ENCODE measurements around the gene NDRG4.

NDRG4 gene

GRCh38 chr16:58495521-58496331, 4.2 kb upstream of the NDRG4 start:
- DNase-seq = no peak

- no peak for DNase-seq
Observed at GRCh38 chr16:58497468-58497867, 2.5 kb upstream of the NDRG4 start.

GRCh38 chr16:58497935-58498334, 2.0 kb upstream of the NDRG4 start:
- DNase-seq = no peak

- no peak for DNase-seq
Observed at GRCh38 chr16:58498341-58499091, 1.4 kb upstream of the NDRG4 start.

GRCh38 chr16:58499092-58499511, 841 bp upstream of the NDRG4 start:
- DNase-seq = no peak

- no peak for DNase-seq
Observed at GRCh38 chr16:58500430-58501241, 693 bp downstream of the NDRG4 start.

DNA sequence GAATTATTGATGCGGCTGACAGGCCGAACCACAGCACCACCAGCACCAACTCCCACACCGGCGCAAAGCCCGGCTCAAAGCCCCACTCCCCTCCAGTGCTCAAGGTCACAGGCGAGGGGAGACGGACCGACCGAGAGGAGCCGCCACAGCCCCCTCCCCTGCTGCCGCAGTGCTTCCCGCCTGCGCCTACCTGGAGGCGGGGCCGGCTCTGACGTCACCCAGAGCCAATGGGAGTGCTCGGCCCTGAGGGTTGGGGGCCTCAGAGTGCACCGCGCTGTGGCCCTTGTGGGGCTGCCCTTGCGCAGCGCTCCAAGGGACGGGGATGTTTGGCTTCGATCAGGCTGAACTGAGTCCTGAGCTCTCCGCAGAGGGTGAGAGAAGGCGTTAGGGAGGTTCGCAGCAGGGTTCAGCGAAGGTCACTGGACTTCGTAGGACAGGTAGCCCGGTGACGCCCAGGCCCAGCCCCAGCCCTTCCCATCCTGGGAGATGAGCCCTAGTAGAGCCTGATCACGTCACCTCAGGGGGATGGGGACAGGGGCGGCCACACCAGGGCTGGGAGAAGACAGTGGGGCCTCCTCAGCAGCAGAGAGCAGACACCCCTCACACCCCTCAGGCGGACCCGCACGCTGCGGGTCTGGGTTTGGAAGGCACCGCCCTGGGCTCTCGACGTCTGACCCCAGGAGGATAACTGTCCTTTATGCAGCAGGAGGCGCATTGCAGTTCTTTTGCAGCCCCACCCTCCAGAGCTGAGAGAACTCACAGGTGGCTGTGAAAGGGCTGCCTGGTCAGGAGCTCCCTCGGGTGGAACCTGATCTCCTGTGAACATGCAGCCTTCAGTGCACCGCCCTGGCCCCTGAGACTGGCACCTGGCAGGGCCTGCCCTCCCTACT, 1.5 kb downstream of the NDRG4 start:
- DNase-seq = no peak

GRCh38 chr16:58502217-58502921, 2.4 kb downstream of the NDRG4 start:
- DNase-seq = no peak

DNA sequence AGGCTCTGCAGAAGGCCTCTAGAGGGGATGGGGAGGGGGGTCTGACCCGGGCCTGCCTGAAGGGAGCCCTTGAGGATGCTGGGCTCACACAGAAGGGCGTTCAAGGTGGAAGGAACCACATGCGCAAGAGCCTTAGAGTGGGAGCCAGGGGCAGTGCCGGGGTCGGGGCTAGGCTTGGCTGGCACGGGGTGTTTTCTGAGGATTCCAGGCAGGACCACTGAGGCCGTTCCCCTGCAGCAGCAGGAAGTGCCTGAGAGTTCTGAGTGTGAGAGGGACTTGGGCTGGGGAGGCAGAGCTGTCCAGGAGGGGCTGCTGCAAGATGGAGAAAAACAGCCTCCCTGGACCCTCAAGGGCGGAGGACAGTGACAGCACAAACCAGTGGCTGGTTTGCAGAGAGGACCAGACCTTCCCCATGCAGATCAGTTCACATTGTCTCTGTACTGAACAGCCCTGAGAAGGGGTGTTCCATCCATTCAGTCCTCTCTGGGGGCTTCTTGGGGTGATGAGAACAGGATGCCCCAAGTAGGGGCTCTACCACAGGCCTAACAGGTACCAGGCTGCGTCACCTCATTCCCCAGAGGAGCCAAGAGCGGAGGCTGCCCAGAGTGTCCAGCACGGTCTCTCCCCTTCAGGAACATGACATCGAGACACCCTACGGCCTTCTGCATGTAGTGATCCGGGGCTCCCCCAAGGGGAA, 3.4 kb downstream of the NDRG4 start:
- no peak for DNase-seq

DNA sequence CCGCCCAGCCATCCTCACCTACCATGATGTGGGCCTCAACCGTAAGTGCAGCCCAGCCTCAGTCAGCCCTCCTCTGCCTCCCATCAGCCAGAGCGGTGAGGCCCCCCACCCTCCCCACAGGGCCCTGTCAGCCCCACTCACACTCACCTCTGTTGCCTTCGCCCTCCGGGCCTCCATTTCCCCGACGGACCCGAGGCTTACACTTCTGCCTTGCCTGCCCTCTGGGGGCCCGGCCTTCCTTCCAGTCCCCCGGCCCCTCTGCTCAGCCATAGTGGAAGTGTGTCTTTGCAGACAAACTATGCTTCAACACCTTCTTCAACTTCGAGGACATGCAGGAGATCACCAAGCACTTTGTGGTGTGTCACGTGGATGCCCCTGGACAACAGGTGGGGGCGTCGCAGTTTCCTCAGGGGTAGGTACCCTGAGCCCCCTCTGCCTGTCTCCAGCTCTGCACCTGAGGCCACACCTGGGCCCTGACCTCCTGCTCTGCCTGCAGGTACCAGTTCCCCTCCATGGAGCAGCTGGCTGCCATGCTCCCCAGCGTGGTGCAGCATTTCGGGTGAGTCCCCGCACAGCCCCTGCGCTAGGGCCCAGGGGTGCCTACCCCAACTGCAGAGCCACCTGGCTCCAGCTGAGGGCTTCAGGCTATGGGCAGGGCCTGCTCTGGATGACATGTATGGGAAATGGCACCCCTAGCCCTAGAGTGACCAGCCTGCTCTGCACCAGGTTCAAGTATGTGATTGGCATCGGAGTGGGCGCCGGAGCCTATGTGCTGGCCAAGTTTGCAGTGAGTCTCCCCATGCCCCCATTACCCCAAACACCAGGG, 4.1 kb downstream of the NDRG4 start:
- DNase-seq = no peak

DNA sequence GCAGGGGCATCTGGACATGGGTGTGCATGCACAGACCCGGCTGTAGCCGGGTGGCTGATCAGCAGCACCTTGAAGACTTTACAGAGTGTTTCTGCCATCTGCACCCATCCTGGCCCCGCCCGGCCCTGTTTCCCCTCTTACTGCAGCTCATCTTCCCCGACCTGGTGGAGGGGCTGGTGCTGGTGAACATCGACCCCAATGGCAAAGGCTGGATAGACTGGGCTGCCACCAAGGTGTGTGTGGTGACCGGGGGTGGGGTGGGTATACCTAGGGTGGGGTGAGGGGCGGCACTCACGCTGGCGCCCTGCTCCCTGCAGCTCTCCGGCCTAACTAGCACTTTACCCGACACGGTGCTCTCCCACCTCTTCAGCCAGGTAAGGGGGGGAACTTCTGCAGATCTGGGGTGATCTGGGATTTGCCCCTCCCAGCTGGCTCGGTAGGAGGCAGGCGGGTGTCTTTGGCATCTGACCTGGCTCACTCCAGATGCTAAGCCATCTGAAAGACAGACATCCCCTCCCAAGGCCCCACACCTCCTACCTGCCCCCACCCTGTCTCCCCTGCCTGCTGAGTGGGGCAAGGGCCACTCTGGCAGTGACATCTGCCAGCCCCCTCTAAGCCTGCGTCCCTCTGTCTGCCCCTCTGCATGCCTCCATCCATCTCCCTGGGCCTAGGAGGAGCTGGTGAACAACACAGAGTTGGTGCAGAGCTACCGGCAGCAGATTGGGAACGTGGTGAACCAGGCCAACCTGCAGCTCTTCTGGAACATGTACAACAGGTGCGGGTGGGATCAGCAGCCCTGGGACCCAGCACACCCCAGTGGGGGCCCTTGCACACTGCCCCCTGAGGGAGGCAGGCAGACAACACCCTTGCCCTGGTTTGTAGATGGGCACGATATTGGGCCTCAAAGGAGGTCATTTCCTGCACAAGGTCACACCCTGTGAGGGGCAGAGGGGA, 6.6 kb downstream of the NDRG4 start:
- no peak for DNase-seq

DNA sequence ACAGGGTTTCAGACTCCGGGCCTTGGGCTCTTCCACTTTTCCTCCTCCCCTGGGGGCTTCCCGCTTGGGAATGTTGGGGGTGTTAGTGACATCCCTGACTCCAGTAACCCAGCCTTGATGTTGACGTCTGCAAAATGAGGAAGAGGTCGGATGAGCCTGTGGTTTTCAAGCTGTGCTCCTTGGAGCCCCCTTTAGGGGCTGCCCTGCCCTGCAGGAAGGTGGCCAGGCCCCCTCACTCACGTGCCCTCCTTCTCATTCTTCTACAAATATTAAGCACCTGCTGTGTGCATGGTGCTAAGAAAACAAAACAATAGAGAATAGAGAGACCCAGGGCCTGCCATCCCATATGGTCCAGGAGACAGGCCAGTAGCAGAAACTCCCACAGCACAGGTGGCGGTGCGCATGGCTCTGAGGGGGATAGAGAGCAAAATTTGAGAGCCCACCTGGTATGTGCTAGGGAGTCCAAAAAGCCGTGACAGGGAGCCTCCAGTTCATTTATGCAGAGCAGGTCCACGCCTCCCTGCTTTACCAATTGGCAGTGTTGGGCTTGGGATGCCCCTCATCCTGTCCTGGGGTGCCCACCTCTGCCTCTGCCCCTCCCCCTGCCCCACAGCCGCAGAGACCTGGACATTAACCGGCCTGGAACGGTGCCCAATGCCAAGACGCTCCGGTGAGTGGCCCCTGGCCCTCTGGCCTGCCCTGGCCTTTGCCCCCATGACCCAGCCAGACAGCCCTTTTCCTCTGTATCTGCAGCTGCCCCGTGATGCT, 7.4 kb downstream of the NDRG4 start:
- no peak for DNase-seq

GRCh38 chr16:58507963-58508670, 8.2 kb downstream of the NDRG4 start:
- no peak for DNase-seq

DNA sequence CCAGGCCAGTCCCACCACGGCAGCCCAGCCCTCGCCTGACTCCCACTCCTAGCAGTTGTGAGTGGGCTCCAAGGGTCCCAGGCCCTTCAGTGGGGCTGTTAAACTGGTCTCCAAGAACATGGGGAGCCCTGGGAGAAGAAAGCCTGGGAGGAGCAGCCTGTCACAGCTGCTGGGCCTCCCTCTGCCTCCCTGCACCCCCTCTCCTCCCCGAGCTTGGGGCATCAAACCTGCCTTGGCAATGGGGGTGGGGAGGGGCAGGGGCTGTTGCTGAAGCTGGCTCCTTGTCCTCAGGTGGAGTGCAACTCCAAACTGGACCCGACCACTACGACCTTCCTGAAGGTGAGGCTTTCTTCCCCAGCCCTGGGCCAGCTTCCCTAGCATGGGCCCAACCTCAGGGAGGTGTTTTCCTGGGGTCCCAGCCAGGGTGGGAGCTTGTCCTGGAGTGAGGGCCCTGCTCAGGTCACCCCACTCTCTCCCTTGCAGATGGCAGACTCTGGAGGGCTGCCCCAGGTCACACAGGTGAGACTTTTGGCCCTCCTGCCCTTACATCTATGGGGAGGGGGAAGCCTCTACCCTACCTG, 8.8 kb downstream of the NDRG4 start:
- no peak for DNase-seq

GRCh38 chr16:58509256-58510096, 9.5 kb downstream of the NDRG4 start:
- DNase-seq = no peak

Measured in fibroblast of skin of abdomen (primary cell).